Stimulated activated memory B cell treated with anti-CD40 and anti-IgM and Interleukin-4, amounts not matched to agents 10 μg/mL and 1 μg/mL and 100 μg/mL, for 72 hours (primary cell): ENCODE results near the gene KLRC4.
A peak's percentile ranks its signal among the peaks of the same experiment; 100 is the strongest.

Experiments
- ATAC-seq: fragments of 150-1000 bp; cut with Tn5 transposase; 2 replicates; pipeline ENCODE4 v1.10.0; 2021
- H3K27ac Mint-ChIP-seq: one replicate; pipeline ENCODE4 v1.8.0; 2022; ENCODE audit warnings: mild to moderate bottlenecking, mixed read lengths
- H3K27me3 Mint-ChIP-seq: one replicate; pipeline ENCODE4 v1.8.0; 2022; ENCODE audit warnings: mixed read lengths
- H3K36me3 Mint-ChIP-seq: one replicate; pipeline ENCODE4 v1.8.0; 2022; ENCODE audit warnings: mixed read lengths
- H3K4me1 Mint-ChIP-seq: one replicate; pipeline ENCODE4 v1.8.0; 2022; ENCODE audit warnings: mixed read lengths
- H3K4me3 Mint-ChIP-seq: one replicate; pipeline ENCODE4 v1.8.0; 2022; ENCODE audit warnings: mild to moderate bottlenecking, moderate library complexity, mixed read lengths
- H3K9me3 Mint-ChIP-seq: one replicate; pipeline ENCODE4 v1.8.0; 2022; ENCODE audit warnings: mixed read lengths

Gene KLRC4

GRCh38 chr12:10365696-10366405 is 43.7 kb downstream of the KLRC4 start:
- Mint-ChIP-seq H3K27me3 (no peaks in the 10 kb centered on the region), H3K9me3 (peaks cover under 1% of the 10 kb centered on the region), H3K36me3 (peaks cover 11% of the 10 kb centered on the region), H3K27ac (no peak overlapping the region), H3K4me1 (no peaks in the 10 kb centered on the region), H3K4me3 (no peak overlapping the region)
- ATAC-seq = no peak

GRCh38 chr12:10364815-10365622 is 44.5 kb downstream of the KLRC4 start:
- Mint-ChIP-seq H3K36me3 (peaks cover 11% of the 10 kb centered on the region), H3K4me1 (no peaks in the 10 kb centered on the region), H3K9me3 (peaks cover 3% of the 10 kb centered on the region), H3K27ac (no peak overlapping the region), H3K27me3 (no peaks in the 10 kb centered on the region), H3K4me3 (no peak overlapping the region)
- ATAC-seq = peak; percentile 80

- Mint-ChIP-seq H3K36me3 (peaks cover 11% of the 10 kb centered on the region), H3K27me3 (no peaks in the 10 kb centered on the region), H3K4me3 (no peak overlapping the region), H3K9me3 (peaks cover 3% of the 10 kb centered on the region), H3K27ac (no peak overlapping the region), H3K4me1 (no peaks in the 10 kb centered on the region)
- ATAC-seq = peak; percentile 88
Observed at GRCh38 chr12:10363914-10364814, 45.4 kb downstream of the KLRC4 start.

GRCh38 chr12:10363658-10363913 is 46.0 kb downstream of the KLRC4 start:
- Mint-ChIP-seq H3K27ac (no peak overlapping the region), H3K4me1 (no peaks in the 10 kb centered on the region), H3K36me3 (peaks cover 7% of the 10 kb centered on the region), H3K9me3 (peaks cover 3% of the 10 kb centered on the region), H3K4me3 (no peak overlapping the region), H3K27me3 (no peaks in the 10 kb centered on the region)
- ATAC-seq = no peak

GRCh38 chr12:10362828-10363657 is 46.5 kb downstream of the KLRC4 start:
- Mint-ChIP-seq H3K36me3 (peaks cover 2% of the 10 kb centered on the region), H3K27me3 (no peaks in the 10 kb centered on the region), H3K4me3 (no peak overlapping the region), H3K9me3 (peaks cover 3% of the 10 kb centered on the region), H3K27ac (no peak overlapping the region), H3K4me1 (no peaks in the 10 kb centered on the region)
- ATAC-seq = no peak

GRCh38 chr12:10362325-10362724 is 47.2 kb downstream of the KLRC4 start:
- Mint-ChIP-seq H3K4me3 (no peak overlapping the region), H3K27ac (no peak overlapping the region), H3K36me3 (no peaks in the 10 kb centered on the region), H3K27me3 (no peaks in the 10 kb centered on the region), H3K4me1 (no peaks in the 10 kb centered on the region), H3K9me3 (peaks cover 3% of the 10 kb centered on the region)
- ATAC-seq = no peak

- no peaks in the 10 kb centered on the region for H3K4me1 Mint-ChIP-seq
- no peak for ATAC-seq
- H3K36me3 Mint-ChIP-seq = no peaks in the 10 kb centered on the region
- H3K27ac Mint-ChIP-seq = no peak overlapping the region
- no peak overlapping the region for H3K4me3 Mint-ChIP-seq
- H3K27me3 Mint-ChIP-seq = no peaks in the 10 kb centered on the region
- peaks cover 3% of the 10 kb centered on the region for H3K9me3 Mint-ChIP-seq
Observed at GRCh38 chr12:10361622-10362021, 47.9 kb downstream of the KLRC4 start.

- H3K27ac Mint-ChIP-seq = no peak overlapping the region
- H3K9me3 Mint-ChIP-seq = peaks cover 3% of the 10 kb centered on the region
- ATAC-seq = no peak
- no peaks in the 10 kb centered on the region for H3K36me3 Mint-ChIP-seq
- H3K4me3 Mint-ChIP-seq = no peak overlapping the region
- no peaks in the 10 kb centered on the region for H3K4me1 Mint-ChIP-seq
- no peaks in the 10 kb centered on the region for H3K27me3 Mint-ChIP-seq
Observed at GRCh38 chr12:10361084-10361483, 48.5 kb downstream of the KLRC4 start.

- H3K36me3 Mint-ChIP-seq = no peaks in the 10 kb centered on the region
Observed at GRCh38 chr12:10358969-10359368, 50.6 kb downstream of the KLRC4 start.

GRCh38 chr12:10358131-10358530 is 51.4 kb downstream of the KLRC4 start:
- Mint-ChIP-seq H3K9me3 (peaks cover 3% of the 10 kb centered on the region), H3K4me3 (no peak overlapping the region), H3K27ac (no peak overlapping the region), H3K4me1 (no peaks in the 10 kb centered on the region), H3K36me3 (no peaks in the 10 kb centered on the region), H3K27me3 (peaks cover 14% of the 10 kb centered on the region)
- no peak for ATAC-seq

More at GRCh38 chr12:10358969-10359368, 50.6 kb downstream of the KLRC4 start:
- no peak for ATAC-seq
- Mint-ChIP-seq H3K9me3 (peaks cover 3% of the 10 kb centered on the region), H3K4me1 (no peaks in the 10 kb centered on the region), H3K27ac (no peak overlapping the region), H3K4me3 (no peak overlapping the region), H3K27me3 (peaks cover 6% of the 10 kb centered on the region)
